GM19455 (cell line): Measurements from ENCODE around the gene ZNF488.

ENCODE experiments used
- ATAC-seq: cut with Tn5 transposase; IDR thresholded peaks from one replicate; pipeline ENCODE4 v1.9.1; 2021; ENCODE audit not compliant: unreplicated experiment

ZNF488 gene

DNA sequence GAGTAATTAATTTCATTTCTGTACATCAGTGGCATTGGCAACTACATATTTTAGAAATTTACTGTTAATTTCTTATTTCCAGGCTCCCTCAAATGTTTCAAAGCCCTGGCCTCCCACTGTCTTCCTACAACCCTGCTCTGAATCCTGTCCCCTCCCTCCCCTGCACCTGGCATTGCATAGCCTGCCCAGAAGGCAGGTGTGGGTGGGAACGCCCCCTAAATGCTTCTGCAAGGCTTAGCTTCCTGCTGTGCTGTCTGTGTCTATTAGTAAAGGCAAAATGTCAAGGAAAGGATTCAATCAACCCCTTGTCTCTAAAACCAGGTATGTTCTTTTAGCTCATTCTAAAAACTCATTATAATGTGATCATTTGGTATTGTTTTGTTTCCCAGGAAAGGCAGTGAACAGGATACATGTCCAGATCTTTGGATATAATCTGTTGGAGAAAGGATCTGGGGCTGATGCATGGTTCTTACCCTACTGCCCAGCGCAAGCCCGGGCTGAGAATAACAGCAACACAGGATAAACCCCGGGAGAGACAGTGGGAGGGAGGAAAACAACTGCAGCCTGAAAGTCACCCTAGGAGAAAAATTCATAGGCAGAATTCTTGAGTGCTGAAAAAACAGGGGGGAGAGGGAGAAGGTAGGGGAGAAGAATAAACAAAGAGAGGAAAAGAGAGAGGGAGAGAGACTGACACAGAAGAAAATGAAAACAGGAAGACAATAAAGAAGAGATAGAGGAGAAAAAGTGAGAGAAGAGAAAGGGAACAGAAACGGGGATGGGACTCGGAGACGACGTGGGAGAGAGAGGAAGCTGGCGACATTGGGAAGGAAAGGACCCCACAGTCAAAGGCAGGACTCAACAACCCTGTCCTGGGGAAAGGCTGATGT, 589 bp downstream of the ZNF488 start:
- ATAC-seq: no peak

DNA sequence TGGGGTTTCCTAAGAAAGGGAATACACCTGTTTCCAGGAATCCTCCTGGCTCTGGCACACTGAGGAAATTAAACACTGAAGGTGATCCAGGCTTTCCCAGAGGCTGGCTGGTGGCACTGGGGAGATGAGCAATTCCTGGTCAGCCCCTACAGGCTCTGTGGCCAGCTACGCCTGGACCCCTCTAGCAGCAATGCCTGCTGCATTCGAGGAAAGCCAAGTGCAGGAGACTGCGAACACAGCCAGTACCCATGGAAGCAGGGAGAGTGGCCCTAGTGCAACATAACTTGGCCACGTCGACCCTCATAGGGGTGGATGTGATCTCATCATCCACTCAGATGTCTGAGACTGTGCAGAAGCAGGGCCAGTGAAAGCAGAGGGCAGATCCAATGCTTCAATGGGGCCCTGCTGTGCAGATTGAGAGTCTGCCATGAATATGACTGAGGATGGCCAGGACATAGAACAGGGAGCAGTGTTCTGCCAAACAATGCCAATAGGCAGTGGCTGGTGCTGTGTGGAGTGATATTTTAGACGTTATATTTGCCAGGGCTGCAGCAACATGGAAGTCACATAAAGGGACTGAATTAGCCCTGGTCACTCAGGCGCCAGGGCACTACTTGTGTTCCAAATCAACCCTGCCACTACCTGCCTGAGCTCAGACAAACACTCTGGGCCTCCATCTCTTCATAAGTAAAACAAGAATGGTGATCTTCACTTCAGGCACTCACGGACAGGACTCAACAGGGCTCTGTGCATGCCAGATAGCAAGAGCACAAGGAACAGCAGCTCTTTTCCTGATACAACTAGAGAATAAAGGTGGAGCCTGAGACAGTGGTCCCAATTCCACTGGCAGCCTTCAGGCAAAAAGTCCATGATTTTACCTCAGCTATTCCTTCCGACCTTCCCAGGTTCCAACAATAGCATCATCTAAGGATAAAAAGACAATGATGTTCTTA, 2.4 kb downstream of the ZNF488 start:
- no peak for ATAC-seq

DNA sequence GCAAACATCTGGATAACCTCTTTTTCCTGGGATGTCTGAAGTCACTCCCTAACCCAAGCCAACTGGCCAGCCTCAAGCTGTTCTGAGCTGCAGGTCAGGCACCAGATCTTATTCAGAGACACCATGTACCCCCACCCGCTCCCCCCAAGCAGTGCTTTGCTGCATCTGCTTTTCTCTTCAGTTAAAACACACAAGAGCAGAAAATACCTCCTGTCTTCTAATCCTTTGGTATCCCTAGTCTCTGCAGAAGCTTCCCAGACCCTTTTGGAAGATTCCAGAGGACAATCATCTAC, 3.0 kb downstream of the ZNF488 start:
- ATAC-seq: no peak

DNA sequence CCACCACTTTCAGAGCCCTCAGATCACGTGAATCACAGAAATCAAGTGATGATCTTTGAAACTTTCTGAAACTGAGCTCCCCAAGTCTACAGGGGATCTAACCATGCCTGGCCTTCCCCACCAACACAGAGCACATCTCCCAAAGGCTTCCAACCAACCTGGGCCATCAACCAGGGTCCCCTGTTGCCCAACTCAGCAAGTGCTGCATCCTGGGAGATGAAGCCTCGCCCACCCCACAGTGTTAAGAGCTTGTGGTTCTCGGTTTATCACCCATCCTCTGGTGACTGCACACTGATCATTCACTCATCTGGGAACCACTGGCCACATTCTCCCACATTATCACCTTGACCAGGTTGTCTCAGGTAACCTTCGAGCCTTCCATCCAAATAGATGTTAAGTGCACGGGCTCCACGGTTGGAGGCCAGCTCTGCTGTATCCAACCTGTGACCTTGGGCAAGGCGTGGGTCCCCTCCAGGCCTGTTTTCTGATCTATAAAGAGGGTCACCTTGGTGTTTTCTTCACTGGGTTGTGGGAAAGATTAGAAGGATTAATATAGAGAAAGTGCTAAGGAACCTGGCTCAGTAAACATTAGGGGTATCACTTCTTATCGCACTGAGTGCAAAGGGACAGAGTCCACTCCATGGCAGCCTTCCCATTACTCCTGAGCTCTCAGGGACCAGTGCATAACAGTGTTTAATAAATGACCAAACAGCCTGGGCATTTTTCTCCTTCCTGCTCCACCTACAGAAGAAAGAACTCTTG, 3.6 kb downstream of the ZNF488 start:
- no peak for ATAC-seq

DNA sequence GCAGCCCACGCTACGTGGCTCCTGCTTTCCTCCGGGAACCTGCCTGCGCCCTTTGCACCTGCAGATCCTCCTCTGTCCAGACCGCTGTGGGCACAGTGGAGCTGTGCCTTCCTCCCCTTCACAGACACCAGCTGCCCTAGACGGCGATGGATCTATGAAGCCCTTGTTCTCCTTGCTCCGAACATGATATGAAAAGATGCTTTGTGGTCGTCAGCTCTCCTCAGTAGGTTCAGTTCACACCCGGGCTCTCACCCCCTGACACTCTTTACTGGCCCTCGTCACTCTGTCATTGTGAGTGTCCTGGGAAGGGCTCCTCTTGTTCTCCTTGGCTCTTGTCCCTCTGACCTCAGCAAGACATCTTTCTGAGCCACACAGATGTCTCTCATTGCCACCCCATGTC, 4.2 kb downstream of the ZNF488 start:
- ATAC-seq: no peak

DNA sequence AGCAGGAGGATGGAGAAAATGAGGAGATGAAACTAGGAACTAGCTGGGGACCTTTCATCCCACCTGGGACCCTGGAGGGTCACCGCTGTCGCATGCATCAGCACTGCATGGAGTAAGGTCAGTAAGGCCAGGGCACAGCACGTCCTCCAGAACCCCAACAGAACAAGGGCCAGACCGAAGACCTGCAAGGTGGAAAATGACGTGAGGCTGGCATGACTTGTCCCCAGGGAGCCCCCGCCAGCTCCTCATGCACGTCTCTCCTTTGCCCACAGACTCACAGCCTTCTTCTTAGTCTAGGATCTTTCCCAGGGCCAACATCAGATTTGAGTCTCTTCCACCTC, 4.7 kb downstream of the ZNF488 start:
- ATAC-seq: no peak

DNA sequence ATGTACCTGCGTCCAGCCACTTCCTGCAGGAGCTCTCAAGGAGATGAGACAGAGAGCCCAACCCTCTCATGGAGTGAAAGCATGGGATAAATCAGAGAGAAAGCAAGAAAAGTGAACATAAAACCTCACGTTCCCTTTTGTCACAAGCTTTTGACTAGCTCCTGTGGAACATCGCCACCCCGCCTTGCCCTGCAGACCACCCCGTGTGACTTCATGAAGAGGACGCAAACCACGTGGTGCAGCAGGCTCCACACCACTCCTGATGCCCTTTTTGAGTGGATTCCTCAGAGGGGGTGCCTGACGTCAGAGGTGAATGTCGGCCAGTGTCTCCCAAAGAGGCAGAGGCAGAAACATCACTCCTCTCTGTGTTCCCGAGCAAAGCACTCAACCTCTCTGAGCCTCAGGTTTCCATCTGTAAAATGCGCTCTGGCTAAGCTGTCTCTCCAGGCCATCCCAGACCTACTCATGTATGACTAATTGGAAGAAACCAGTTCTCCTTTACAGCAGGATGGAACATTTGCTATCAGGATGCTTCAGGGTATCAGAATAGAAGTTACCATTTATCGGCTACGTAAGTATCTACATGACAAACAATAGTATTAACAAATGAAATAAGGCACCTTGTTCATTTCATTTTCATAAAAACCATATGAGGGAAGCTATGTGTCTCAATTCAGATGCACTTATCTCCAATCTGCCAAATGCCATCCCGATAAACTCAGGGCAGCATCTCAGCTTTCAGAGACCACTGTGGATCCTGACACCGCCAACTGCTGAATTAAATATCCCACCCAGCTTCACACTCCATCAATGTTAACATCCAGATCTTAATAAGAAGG, 5.3 kb downstream of the ZNF488 start:
- no peak for ATAC-seq

DNA sequence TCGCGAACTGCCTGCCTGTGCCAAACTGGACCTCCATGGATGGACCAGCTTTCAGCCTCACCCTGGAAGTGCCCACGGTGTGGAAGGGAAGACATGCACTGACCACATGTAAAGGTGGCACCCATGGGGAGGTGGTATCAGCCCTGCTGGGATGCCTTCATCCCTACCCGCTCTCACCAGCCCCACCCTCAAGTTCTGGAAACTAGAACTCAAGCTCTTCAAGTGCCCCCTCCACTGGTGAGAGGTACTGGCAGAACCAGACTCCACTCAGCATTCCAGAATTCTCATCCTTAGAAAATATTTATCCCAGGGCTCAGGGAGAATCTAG, 5.9 kb downstream of the ZNF488 start:
- ATAC-seq: no peak

DNA sequence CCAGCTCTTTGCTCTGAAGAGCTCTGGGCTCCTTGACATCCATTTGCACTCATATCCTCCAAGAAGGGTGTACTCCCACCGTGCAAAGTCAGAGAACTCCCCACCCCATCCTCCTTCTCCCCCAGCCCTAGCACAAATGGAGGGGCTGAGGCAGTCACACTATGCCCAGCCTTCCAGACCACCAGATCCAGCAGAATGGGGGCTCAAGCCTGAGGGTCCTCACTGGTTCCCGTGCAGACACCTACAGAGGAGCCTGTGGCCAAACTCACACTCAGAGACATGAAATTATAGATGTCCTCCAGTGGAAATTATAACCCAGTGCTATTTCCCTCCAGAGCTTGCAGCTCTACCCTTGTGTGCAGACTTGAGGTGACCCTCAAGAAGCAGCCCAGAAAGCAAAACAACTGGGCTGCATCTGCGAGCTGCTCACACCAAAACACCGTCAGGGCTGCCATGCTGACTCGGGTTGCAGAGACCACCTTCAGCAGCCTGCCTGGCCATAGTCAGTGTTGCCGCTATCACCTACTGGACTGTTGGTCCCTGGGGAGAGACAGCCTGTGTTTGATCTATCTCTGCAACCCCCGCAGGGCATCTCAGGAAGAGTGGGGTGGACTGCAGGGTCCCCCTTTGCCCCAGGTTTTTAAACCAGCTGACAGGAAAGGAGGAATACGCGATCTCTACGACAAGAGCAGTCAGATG, 7.4 kb downstream of the ZNF488 start:
- no peak for ATAC-seq

DNA sequence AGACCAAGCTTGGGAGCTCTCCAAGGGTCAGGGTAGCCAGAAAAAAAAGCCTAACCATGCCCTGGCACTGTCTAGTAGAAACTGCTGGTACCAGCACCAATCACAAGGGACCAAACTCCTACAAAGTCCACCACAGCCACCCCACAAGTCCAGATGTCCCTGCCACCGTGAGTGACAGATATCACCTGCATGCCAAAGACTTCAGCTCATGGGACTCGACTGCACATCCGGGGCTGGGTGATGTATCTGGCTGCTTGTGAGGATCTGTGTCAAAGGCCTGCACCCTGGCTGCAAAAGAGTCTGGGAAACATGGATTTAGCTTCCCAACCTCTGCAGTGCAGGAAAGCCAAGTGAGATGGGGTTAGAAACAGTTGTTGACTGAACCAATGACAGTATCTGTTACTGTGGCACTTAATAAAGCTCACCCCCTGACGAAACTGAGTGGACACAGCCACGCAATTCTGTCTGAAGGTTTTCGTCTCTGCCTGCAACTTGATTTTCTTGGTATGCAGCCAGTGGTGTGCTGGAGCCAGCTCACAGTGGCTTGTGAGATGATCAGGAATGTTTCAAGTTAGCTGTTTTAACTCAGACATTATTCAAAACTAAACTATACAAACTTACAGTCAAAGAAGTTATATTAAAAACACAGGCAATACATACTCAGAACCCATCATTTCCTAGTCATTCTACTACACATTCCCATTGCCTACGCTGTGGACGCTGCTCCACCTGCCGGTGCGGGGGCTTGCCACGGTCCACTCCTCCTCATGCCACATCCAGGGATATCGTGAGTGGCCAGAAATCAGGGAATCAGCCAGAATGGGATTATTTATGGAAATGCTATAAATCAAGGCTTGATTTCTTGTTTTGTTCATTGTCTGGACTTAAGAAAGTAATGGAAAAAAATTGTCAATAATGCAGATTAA, 9.2 kb downstream of the ZNF488 start:
- no peak for ATAC-seq

DNA sequence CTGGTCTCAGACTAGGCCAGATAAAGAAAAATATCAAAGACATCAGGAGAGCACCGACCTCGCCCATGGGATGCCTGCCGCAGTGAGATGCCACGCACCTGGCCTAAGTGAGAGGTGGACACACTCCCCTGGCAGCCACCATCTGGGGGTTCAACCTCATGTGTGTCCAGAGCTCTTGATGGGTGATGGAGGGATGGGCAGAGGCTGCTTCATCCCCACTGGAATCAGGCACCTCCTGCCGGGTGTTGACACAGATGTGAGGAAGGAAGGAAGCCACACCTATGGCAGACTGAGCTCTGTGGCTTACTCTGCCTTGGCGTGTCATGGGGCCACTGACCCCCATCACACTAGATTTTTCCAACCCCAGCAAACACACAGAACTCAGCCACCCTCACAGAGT, 11.4 kb downstream of the ZNF488 start:
- ATAC-seq: no peak

DNA sequence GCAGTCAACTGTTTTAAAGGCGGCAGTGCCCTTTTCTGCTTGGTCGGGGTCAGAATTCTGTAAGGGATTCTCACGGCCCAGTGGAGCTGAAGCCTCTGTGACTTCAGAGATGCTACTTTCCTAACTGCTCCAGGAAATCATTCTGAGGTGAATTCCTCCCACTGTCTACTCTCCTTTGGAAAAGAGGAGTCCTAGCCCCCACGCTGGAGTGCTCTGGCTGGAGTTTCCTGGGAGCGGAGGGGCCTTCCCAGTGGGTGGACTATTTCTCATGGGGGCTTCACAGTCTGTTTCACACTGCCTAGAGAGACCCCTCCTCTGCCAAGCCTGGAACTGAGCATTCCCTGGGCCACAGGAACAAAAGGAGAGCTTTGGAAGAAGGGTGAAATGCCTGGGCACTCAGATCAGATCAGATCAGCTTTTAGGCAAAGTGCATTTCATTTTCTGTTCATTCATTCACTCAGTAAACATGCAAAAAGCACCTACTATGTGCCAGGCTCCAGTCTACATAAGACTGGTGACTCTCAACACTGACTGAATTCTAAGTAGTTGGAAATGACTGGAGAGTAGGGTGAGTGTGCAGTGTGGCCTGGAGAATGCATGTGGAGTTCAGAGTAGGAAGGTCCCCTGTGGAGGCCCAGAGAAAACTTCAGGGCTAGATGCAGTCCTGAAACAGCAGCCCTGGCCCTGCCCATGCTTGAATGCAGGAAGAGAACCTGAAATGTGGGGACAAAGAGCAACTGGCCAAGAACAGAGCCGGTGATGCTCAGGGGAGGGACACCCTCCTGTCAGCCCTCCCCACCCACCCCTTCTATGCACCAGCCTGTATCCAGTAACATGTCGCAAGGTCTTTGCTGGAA, 12.2 kb downstream of the ZNF488 start:
- no peak for ATAC-seq

DNA sequence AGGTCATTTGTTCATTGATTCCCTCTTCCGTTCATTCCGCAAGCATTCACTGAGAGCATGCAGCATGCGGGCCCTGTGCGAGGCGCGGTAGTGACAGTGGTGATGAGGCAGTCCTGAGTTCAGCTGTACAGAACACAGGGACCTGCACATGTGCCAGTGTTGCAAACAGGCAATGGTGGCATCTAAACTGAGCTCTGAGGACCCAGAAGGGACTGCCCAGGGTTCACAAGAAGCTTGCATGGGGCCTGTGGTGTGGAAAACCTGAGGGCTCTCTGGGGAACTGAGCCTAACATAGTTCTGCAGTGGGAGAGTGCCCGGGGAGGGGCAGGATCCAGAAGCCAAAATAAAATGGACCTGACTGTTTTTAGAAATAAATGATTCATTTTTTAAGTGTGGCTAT, 13.2 kb downstream of the ZNF488 start:
- no peak for ATAC-seq

DNA sequence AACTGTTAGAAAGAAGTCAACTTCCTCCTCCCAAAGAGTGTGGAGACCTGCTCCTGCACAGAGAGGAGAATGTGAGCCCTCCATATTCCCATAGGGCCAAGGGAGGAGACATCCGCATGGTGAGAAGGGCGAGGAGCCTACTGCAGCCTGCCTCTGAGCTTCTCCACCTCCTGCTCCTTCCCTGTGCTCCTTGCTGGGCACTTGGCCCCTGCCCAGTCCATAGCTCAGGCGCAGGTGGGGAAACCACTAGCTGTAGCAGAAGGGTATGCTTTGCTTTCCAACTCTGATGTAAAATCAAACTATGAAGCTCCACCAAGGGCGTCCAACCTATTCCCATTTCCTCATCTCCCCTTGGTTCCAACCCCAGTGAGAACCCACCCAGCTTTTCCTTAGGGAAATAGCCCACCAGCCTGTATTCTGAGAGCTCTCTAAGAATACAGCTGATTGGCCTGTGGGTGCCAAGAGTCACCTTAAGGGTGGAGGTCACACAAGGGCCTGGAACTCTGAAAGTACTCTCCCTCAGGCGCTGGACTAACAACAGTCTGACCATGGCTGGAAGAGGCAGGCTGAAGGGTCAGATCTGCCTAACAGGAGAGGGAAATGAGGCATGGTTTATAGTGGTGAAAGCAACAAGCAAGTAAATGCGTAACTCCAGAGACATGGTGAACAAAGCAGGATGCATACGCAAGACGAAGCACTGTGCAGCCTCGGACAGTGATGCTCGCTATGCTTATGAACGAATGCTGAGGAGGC, 13.9 kb downstream of the ZNF488 start:
- no peak for ATAC-seq

DNA sequence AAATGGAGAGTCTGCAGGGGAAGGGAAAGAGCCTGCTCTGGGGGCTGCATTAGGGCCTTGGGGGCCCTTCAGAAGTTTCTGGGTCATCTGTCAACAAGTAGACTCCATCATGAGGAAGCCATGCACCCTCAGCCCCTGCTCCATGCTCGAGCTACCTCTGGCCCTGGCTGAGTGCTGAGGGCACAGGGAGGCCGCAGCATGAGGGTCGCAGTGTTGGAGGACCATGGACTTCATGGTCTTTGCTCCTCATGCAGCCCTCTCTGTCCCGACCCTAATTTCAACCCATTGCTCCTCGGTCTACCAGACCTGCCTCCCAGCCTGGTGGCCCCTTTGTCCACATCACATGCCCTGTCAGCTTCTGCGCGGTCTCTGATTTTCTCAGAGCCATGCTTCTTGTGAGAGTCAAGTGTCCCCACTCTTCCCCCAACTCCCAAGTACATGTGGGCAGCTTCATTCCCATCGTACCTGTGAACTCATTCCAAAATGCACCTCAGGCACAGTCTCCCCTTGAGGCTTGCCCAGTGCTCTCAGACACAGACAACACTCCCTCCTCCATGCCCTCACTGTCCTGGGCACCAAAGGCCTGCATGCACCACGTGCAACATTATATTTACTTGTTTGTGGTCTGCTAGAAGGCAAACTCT, 14.7 kb downstream of the ZNF488 start:
- no peak for ATAC-seq

DNA sequence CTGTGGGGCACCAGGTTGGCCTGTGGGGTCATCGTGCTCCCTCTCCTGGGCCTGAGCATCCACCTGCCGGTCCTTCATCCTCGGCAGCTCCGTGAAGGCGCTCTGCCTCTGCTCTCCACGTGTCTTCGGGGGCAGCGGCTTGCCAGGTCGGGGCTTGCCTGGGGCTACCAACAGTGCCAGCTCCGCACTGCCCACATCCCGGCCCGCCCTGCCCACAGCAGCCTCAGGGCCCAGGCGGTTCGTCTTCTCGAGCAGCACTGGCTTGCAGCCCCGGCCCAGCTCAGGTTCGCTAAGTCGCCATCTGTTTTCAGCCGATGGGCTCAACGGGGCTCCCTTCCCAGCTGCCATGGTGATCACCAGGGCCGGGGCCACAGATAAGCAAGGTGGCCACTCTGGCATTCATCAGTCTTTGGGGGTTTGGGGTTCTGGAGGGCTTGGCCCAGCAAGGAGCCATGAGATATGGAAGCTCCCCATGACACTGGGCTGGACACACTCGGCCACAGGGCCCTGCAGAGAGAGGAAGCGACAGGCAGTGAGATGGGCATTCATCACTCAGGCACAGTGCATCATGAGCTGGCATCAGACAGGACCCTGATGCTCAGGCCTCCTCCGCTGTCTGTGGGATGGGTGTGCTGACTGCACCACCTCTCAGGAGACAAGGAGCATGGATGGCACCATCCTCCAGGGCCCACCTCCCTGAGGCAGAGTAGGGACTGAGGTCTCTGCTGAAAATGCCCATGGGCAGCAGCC, 15.5 kb downstream of the ZNF488 start:
- ATAC-seq: no peak
